ENCODE data around the gene RBM26.
"Not testable (repeated sequence)": the region's sequence is repeated elsewhere in the genome, so short reads cannot be mapped to it uniquely, and the experiment has no call there.

RBM26 gene

GRCh38 chr13:79314652-79315051 is 91.4 kb downstream of the RBM26 start:
- no peak for DNase-seq

- no peak for DNase-seq
These were observed 93.7 kb downstream of the RBM26 start for GRCh38 chr13:79312340-79312855.

GRCh38 chr13:79311386-79311785 is 94.7 kb downstream of the RBM26 start:
- DNase-seq = no peak

GRCh38 chr13:79309690-79310089 is 96.4 kb downstream of the RBM26 start:
- no peak for DNase-seq

GRCh38 chr13:79307866-79308298 is 98.2 kb downstream of the RBM26 start:
- no peak for DNase-seq

GRCh38 chr13:79307433-79307861 is 98.6 kb downstream of the RBM26 start:
- DNase-seq = no peak

- no peak for DNase-seq
These were observed 99.4 kb downstream of the RBM26 start for GRCh38 chr13:79306650-79307049.

- DNase-seq = no peak
These were observed 108.9 kb downstream of the RBM26 start for GRCh38 chr13:79297128-79297527.

- no peak for DNase-seq
These were observed 109.9 kb downstream of the RBM26 start for GRCh38 chr13:79295906-79296706.

- no peak for DNase-seq
These were observed 115.3 kb downstream of the RBM26 start for GRCh38 chr13:79290595-79291244.

- no peak for DNase-seq
These were observed 116.5 kb downstream of the RBM26 start for GRCh38 chr13:79289571-79289970.

- DNase-seq = no peak
These were observed 117.9 kb downstream of the RBM26 start for GRCh38 chr13:79287939-79288795.

- no peak for DNase-seq
These were observed 120.9 kb downstream of the RBM26 start for GRCh38 chr13:79285159-79285558.

- DNase-seq = no peak
These were observed 122.3 kb downstream of the RBM26 start for GRCh38 chr13:79283742-79284141.

- DNase-seq = no peak
These were observed 123.1 kb downstream of the RBM26 start for GRCh38 chr13:79282976-79283375.

GRCh38 chr13:79282508-79282907 is 123.5 kb downstream of the RBM26 start:
- DNase-seq = no peak

- no peak for DNase-seq
These were observed 124.7 kb downstream of the RBM26 start for GRCh38 chr13:79281339-79281747.

GRCh38 chr13:79279735-79280134 is 126.3 kb downstream of the RBM26 start:
- DNase-seq = not testable (repeated sequence)

- DNase-seq = no peak
These were observed 133.0 kb downstream of the RBM26 start for GRCh38 chr13:79273045-79273444.

- DNase-seq = no peak
These were observed 134.4 kb downstream of the RBM26 start for GRCh38 chr13:79271616-79272015.

GRCh38 chr13:79270859-79271258 is 135.2 kb downstream of the RBM26 start:
- no peak for DNase-seq
